ENCODE results near the gene HPS3.

HPS3 gene

GRCh38 chr3:149101641-149102040, 27.8 kb upstream of the HPS3 start:
- DNase-seq (no peak), ATAC-seq (no peak)
- H3K27me3 Mint-ChIP-seq = peaks cover 3% of the 10 kb centered on the region
- H3K4me3 Mint-ChIP-seq = no peak overlapping the region
- H3K27ac Mint-ChIP-seq = no peak overlapping the region
- H3K9me3 Mint-ChIP-seq = peaks cover 10% of the 10 kb centered on the region
- no peaks in the 10 kb centered on the region for H3K4me1 Mint-ChIP-seq
- H3K36me3 Mint-ChIP-seq (ENCODE audit: low read depth) = no peaks in the 10 kb centered on the region

- Mint-ChIP-seq H3K36me3 (ENCODE audit: low read depth) (no peaks in the 10 kb centered on the region), H3K4me1 (no peaks in the 10 kb centered on the region), H3K4me3 (no peak overlapping the region), H3K27ac (no peak overlapping the region), H3K27me3 (peaks cover 3% of the 10 kb centered on the region), H3K9me3 (peaks cover 10% of the 10 kb centered on the region)
- DNase-seq = no peak
- ATAC-seq = no peak
Measured at GRCh38 chr3:149104484-149104883, 25.0 kb upstream of the HPS3 start.

GRCh38 chr3:149114458-149114857, 15.0 kb upstream of the HPS3 start:
- Mint-ChIP-seq H3K27me3 (no peaks in the 10 kb centered on the region), H3K4me3 (no peak overlapping the region), H3K36me3 (ENCODE audit: low read depth) (no peaks in the 10 kb centered on the region), H3K27ac (no peak overlapping the region), H3K9me3 (no peaks in the 10 kb centered on the region), H3K4me1 (no peaks in the 10 kb centered on the region)
- DNase-seq = no peak
- no peak for ATAC-seq

- H3K36me3 Mint-ChIP-seq (ENCODE audit: low read depth) = no peaks in the 10 kb centered on the region
- ATAC-seq (no peak), DNase-seq (no peak)
- no peaks in the 10 kb centered on the region for H3K9me3 Mint-ChIP-seq
- no peak overlapping the region for H3K27ac Mint-ChIP-seq
- no peaks in the 10 kb centered on the region for H3K27me3 Mint-ChIP-seq
- no peak overlapping the region for H3K4me3 Mint-ChIP-seq
- no peaks in the 10 kb centered on the region for H3K4me1 Mint-ChIP-seq
Measured at GRCh38 chr3:149115114-149115513, 14.3 kb upstream of the HPS3 start.

- Mint-ChIP-seq H3K4me3 (no peak overlapping the region), H3K4me1 (no peaks in the 10 kb centered on the region), H3K9me3 (no peaks in the 10 kb centered on the region), H3K27ac (no peak overlapping the region), H3K27me3 (no peaks in the 10 kb centered on the region), H3K36me3 (ENCODE audit: low read depth) (no peaks in the 10 kb centered on the region)
- DNase-seq (no peak), ATAC-seq (no peak)
Measured at GRCh38 chr3:149118724-149119123, 10.7 kb upstream of the HPS3 start.

GRCh38 chr3:149119466-149119865, 10.0 kb upstream of the HPS3 start:
- Mint-ChIP-seq H3K27ac (no peak overlapping the region), H3K36me3 (ENCODE audit: low read depth) (no peaks in the 10 kb centered on the region), H3K4me1 (no peaks in the 10 kb centered on the region), H3K9me3 (no peaks in the 10 kb centered on the region), H3K27me3 (no peaks in the 10 kb centered on the region), H3K4me3 (no peak overlapping the region)
- no peak for DNase-seq
- ATAC-seq = no peak

- Mint-ChIP-seq H3K36me3 (ENCODE audit: low read depth) (no peaks in the 10 kb centered on the region), H3K9me3 (no peaks in the 10 kb centered on the region), H3K4me1 (no peaks in the 10 kb centered on the region), H3K4me3 (no peak overlapping the region), H3K27ac (no peak overlapping the region), H3K27me3 (no peaks in the 10 kb centered on the region)
- no peak for DNase-seq
- peak; percentile 52 for ATAC-seq
Measured at GRCh38 chr3:149120051-149120972, 9.1 kb upstream of the HPS3 start.

- no peak overlapping the region for H3K4me3 Mint-ChIP-seq
- no peaks in the 10 kb centered on the region for H3K36me3 Mint-ChIP-seq (ENCODE audit: low read depth)
- H3K9me3 Mint-ChIP-seq = no peaks in the 10 kb centered on the region
Measured at GRCh38 chr3:149122721-149123578, 6.5 kb upstream of the HPS3 start.

GRCh38 chr3:149128821-149129220, 617 bp upstream of the HPS3 start:
- ATAC-seq (no peak), DNase-seq (no peak)
- H3K9me3 Mint-ChIP-seq = no peaks in the 10 kb centered on the region
- peaks cover 2% of the 10 kb centered on the region for H3K36me3 Mint-ChIP-seq (ENCODE audit: low read depth)
- H3K27ac Mint-ChIP-seq = peak overlapping the region; percentile 89
- H3K4me3 Mint-ChIP-seq = peak overlapping the region; percentile 95
- peaks cover 4% of the 10 kb centered on the region for H3K27me3 Mint-ChIP-seq
- H3K4me1 Mint-ChIP-seq = peaks cover 38% of the 10 kb centered on the region

More at GRCh38 chr3:149122721-149123578, 6.5 kb upstream of the HPS3 start:
- no peaks in the 10 kb centered on the region for H3K4me1 Mint-ChIP-seq
- ATAC-seq (no peak), DNase-seq (no peak)
- H3K27ac Mint-ChIP-seq = no peak overlapping the region
- H3K27me3 Mint-ChIP-seq = peaks cover 4% of the 10 kb centered on the region

- H3K9me3 Mint-ChIP-seq = no peaks in the 10 kb centered on the region
- H3K4me3 Mint-ChIP-seq = peak overlapping the region; percentile 95
- no peaks in the 10 kb centered on the region for H3K27me3 Mint-ChIP-seq
- peak overlapping the region; percentile 31 for H3K27ac Mint-ChIP-seq
- ATAC-seq (no peak), DNase-seq (no peak)
- peaks cover 2% of the 10 kb centered on the region for H3K36me3 Mint-ChIP-seq (ENCODE audit: low read depth)
- H3K4me1 Mint-ChIP-seq = peaks cover 38% of the 10 kb centered on the region
Measured at GRCh38 chr3:149131589-149131988, 2.2 kb downstream of the HPS3 start.

- DNase-seq = no peak
- Mint-ChIP-seq H3K9me3 (no peaks in the 10 kb centered on the region), H3K36me3 (ENCODE audit: low read depth) (peaks cover 2% of the 10 kb centered on the region), H3K4me1 (peaks cover 31% of the 10 kb centered on the region), H3K27me3 (no peaks in the 10 kb centered on the region), H3K4me3 (no peak overlapping the region), H3K27ac (no peak overlapping the region)
- ATAC-seq = no peak
Measured at GRCh38 chr3:149134575-149134974, 5.1 kb downstream of the HPS3 start.

- H3K27ac Mint-ChIP-seq = no peak overlapping the region
- DNase-seq (no peak), ATAC-seq (no peak)
Measured at GRCh38 chr3:149142682-149143081, 13.2 kb downstream of the HPS3 start.

GRCh38 chr3:149145356-149145755, 15.9 kb downstream of the HPS3 start:
- Mint-ChIP-seq H3K9me3 (no peaks in the 10 kb centered on the region), H3K4me3 (no peak overlapping the region), H3K4me1 (peaks cover 2% of the 10 kb centered on the region), H3K36me3 (ENCODE audit: low read depth) (peaks cover 19% of the 10 kb centered on the region), H3K27ac (peak overlapping the region; percentile 21), H3K27me3 (no peaks in the 10 kb centered on the region)
- no peak for DNase-seq
- no peak for ATAC-seq

More at GRCh38 chr3:149142682-149143081, 13.2 kb downstream of the HPS3 start:
- H3K9me3 Mint-ChIP-seq = no peaks in the 10 kb centered on the region
- H3K27me3 Mint-ChIP-seq = no peaks in the 10 kb centered on the region
- peaks cover 10% of the 10 kb centered on the region for H3K36me3 Mint-ChIP-seq (ENCODE audit: low read depth)
- peaks cover 3% of the 10 kb centered on the region for H3K4me1 Mint-ChIP-seq
- H3K4me3 Mint-ChIP-seq = no peak overlapping the region

- no peaks in the 10 kb centered on the region for H3K9me3 Mint-ChIP-seq
- H3K27ac Mint-ChIP-seq = no peak overlapping the region
- H3K4me3 Mint-ChIP-seq = no peak overlapping the region
- no peak for DNase-seq
- peaks cover 2% of the 10 kb centered on the region for H3K4me1 Mint-ChIP-seq
- ATAC-seq = peak; percentile 28
- H3K36me3 Mint-ChIP-seq (ENCODE audit: low read depth) = peaks cover 19% of the 10 kb centered on the region
- no peaks in the 10 kb centered on the region for H3K27me3 Mint-ChIP-seq
Measured at GRCh38 chr3:149145974-149146373, 16.5 kb downstream of the HPS3 start.

- Mint-ChIP-seq H3K4me3 (no peak overlapping the region), H3K27me3 (no peaks in the 10 kb centered on the region), H3K27ac (no peak overlapping the region), H3K4me1 (peaks cover 17% of the 10 kb centered on the region), H3K9me3 (no peaks in the 10 kb centered on the region), H3K36me3 (ENCODE audit: low read depth) (peaks cover 14% of the 10 kb centered on the region)
- DNase-seq (no peak), ATAC-seq (no peak)
Measured at GRCh38 chr3:149150436-149150835, 21.0 kb downstream of the HPS3 start.

Data from activated naive CD8-positive, alpha-beta T cell treated with anti-CD3 and anti-CD28 coated beads, Interleukin-2, amount 50 U/mL, for 24 hours (primary cell).